WERI-Rb-1 (cell line): ENCODE data around the gene DLGAP4.

ENCODE experiments used
- DNase-seq: peaks from one replicate; pipeline ENCODE4 v3.0.0-alpha.2; 2020
- H3K27ac ChIP-seq: fragments of 250-450 bp; sonication (Bioruptor Pico); 2 replicates; pipeline ENCODE4 v1.5.1; 2020; ENCODE audit warnings: mild to moderate bottlenecking, moderate library complexity
- H3K27me3 ChIP-seq: fragments of 250-450 bp; sonication (Bioruptor Pico); 2 replicates; pipeline ENCODE4 v1.5.1; 2021; ENCODE audit warnings: mild to moderate bottlenecking, low read depth, moderate library complexity; ENCODE audit not compliant: insufficient read depth, severe bottlenecking
- H3K36me3 ChIP-seq: fragments of 250-450 bp; sonication (Bioruptor Pico); 2 replicates; pipeline ENCODE4 v1.5.1; 2020; ENCODE audit warnings: mild to moderate bottlenecking, moderate library complexity
- H3K4me3 ChIP-seq: 2 replicates; pipeline ENCODE4 v1.5.1; 2011; ENCODE audit warnings: low read depth, mild to moderate bottlenecking, control low read depth, low read length
- H3K9me3 ChIP-seq: fragments of 250-450 bp; sonication (Bioruptor Pico); 2 replicates; pipeline ENCODE4 v1.5.1; 2021; ENCODE audit warnings: mild to moderate bottlenecking, moderate library complexity; ENCODE audit not compliant: severe bottlenecking
- CTCF ChIP-seq: IDR thresholded peaks from 2 replicates; pipeline ENCODE4 v1.5.1; 2011; ENCODE audit warnings: low read depth, mild to moderate bottlenecking, control low read depth, inconsistent platforms, low read length

The DLGAP4 gene

GRCh38 chr20:36309643-36310042 is 3.5 kb downstream of the DLGAP4 start:
- Histone ChIP-seq H3K27me3 (no peaks in the 10 kb centered on the region), H3K4me3 (no peak overlapping the region), H3K27ac (no peak overlapping the region), H3K9me3 (no peaks in the 10 kb centered on the region), H3K36me3 (no peaks in the 10 kb centered on the region)
- no peak for TF ChIP-seq CTCF
- no peak for DNase-seq

GRCh38 chr20:36310215-36310981 is 4.3 kb downstream of the DLGAP4 start:
- Histone ChIP-seq H3K9me3 (no peaks in the 10 kb centered on the region), H3K36me3 (no peaks in the 10 kb centered on the region), H3K27me3 (no peaks in the 10 kb centered on the region), H3K27ac (no peak overlapping the region), H3K4me3 (no peak overlapping the region)
- TF ChIP-seq CTCF = no peak
- no peak for DNase-seq

- DNase-seq = no peak
- no peaks in the 10 kb centered on the region for H3K27me3 ChIP-seq
- H3K4me3 ChIP-seq = no peak overlapping the region
- TF ChIP-seq CTCF = no peak
- no peaks in the 10 kb centered on the region for H3K36me3 ChIP-seq
- H3K9me3 ChIP-seq = no peaks in the 10 kb centered on the region
- H3K27ac ChIP-seq = no peak overlapping the region
Measured at GRCh38 chr20:36311141-36311853, 5.2 kb downstream of the DLGAP4 start.

GRCh38 chr20:36311854-36312723 is 6.0 kb downstream of the DLGAP4 start:
- no peaks in the 10 kb centered on the region for H3K27me3 ChIP-seq

More at GRCh38 chr20:36311854-36312723, 6.0 kb downstream of the DLGAP4 start:
- no peak overlapping the region for H3K27ac ChIP-seq
- TF ChIP-seq CTCF = no peak
- H3K36me3 ChIP-seq = no peaks in the 10 kb centered on the region
- H3K4me3 ChIP-seq = no peak overlapping the region
- no peaks in the 10 kb centered on the region for H3K9me3 ChIP-seq
- DNase-seq = no peak
